WI38 (cell line): ENCODE data around the gene SMCO1.
"Not testable (repeated sequence)": the region's sequence is repeated elsewhere in the genome, so short reads cannot be mapped to it uniquely, and the experiment has no call there.

ENCODE experiments used
- H3K4me3 ChIP-seq: 2 replicates; pipeline ENCODE4 v1.5.1; 2011; ENCODE audit warnings: low read depth, mild to moderate bottlenecking, control low read depth, low read length
- CTCF ChIP-seq: IDR thresholded peaks from 2 replicates; pipeline ENCODE4 v1.5.1; 2012; ENCODE audit warnings: low read depth, mild to moderate bottlenecking, control low read depth, low read length

Gene SMCO1

DNA sequence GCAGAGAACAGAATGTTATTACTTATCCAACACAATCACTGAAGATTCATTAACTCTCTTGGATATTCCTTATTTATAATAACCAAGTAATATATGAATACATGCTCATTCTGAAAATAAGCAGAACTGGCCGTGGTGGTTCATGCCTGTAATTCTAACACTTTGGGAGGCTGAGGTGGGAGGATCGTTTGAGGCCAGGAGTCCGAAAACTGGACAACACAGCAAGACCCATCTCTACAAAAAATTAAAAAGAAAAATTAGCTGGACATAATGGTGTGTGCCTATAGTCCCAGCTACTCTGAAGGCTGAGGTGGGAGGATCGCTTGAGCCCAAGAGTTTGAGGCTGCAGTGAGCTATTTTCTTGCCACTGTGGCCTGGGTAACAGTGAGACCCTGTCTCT, 37.5 kb downstream of the SMCO1 start:
- no peak overlapping the region for H3K4me3 ChIP-seq
- TF ChIP-seq CTCF: no peak

- no peak for TF ChIP-seq CTCF
- no peak overlapping the region for H3K4me3 ChIP-seq
Measured at GRCh38 chr3:196472286-196472685, 42.9 kb downstream of the SMCO1 start.

GRCh38 chr3:196471551-196471950, 43.6 kb downstream of the SMCO1 start:
- TF ChIP-seq CTCF: no peak
- no peak overlapping the region for H3K4me3 ChIP-seq

GRCh38 chr3:196470182-196470581, 45.0 kb downstream of the SMCO1 start:
- H3K4me3 ChIP-seq: not testable (repeated sequence)

DNA sequence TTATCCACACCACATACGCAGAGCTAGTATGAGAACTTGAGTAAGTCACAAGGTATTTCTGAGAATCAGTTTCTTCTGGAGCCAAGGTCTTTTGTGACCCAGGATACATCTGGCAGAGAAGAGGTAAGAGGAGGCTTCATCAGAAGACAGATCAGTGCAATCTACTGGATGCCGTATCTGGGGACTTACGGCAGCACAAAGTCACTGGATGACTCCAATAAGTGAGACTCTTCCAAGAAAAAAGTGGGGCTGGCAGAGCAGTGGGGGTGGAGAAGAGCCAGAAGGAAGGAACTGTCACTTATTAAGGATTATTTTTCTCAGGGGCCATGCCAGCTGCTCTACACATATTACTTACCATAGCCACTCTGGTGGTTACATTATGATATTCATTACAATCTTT, 51.3 kb downstream of the SMCO1 start:
- no peak overlapping the region for H3K4me3 ChIP-seq
- no peak for TF ChIP-seq CTCF

GRCh38 chr3:196463478-196463756, 51.7 kb downstream of the SMCO1 start:
- no peak for TF ChIP-seq CTCF
- no peak overlapping the region for H3K4me3 ChIP-seq

DNA sequence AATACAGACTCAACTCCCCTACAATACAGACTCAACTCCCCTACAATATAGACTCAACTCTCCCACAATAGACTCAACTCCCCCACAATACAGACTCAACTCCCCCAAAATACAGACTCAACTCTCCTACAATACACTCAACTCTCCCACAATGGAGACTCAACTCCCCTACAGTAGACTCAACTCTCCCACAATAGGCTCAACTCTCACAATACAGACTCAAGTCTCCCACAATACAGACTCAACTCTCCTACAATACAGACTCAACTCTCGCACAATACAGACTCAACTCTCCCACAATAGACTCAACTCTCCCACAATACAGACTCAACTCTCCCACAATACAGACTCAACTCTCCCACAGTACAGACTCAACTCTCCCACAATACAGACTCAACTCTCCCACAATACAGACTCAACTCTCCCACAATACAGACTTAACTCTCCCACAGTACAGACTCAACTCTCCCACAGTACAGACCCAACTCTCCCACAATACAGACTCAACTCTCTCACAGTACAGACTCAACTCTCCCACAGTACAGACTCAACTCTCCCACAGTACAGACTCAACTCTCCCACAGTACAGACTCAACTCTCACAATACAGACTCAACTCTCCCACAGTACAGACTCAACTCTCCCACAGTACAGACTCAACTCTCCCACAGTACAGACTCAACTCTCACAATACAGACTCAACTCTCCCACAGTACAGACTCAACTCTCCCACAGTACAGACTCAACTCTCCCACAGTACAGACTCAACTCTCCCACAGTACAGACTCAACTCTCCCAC, 52.3 kb downstream of the SMCO1 start:
- H3K4me3 ChIP-seq: not testable (repeated sequence)

DNA sequence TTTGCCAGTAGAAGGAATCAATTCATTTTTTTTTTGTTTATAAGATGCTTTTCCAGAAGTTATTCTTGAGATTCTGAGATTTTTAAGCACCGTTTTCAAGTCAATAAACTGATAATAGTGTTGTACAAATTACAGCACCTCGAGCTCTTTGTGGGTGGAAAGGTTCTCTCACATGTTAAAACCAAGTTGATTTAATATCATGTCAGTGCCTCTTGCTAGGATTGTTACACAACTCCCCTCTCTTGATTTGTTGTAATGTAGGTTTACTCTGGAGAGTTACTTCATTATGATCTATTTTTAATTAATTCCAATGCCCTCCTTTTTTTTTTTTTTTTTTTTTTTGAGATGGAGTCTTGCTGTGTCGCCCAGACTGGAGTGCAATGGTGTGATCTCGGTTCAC, 57.1 kb downstream of the SMCO1 start:
- TF ChIP-seq CTCF: no peak
- no peak overlapping the region for H3K4me3 ChIP-seq

GRCh38 chr3:196457470-196457869, 57.7 kb downstream of the SMCO1 start:
- not testable (repeated sequence) for H3K4me3 ChIP-seq
